Chondrocyte (in vitro differentiated cells): ENCODE data around the gene GYS1. TPM values are rescaled to one million over a fixed set of nuclear protein-coding genes. Genes with fewer than 3 reads are reported as not detected.
"Not testable (repeated sequence)": the region's sequence is repeated elsewhere in the genome, so short reads cannot be mapped to it uniquely, and the experiment has no call there.

Source experiments
- DNase-seq: peaks from one replicate; pipeline ENCODE4 v3.0.0; 2021; ENCODE audit warnings: mixed read lengths, low spot score
- H3K27ac Mint-ChIP-seq: one replicate; pipeline ENCODE4 v1.8.0; 2021; ENCODE audit warnings: mild to moderate bottlenecking, moderate library complexity, mixed read lengths; ENCODE audit not compliant: unreplicated experiment
- H3K27me3 Mint-ChIP-seq: 2 replicates; pipeline ENCODE4 v1.8.0; 2021; ENCODE audit warnings: low read depth, mixed read lengths
- H3K36me3 Mint-ChIP-seq: 2 replicates; pipeline ENCODE4 v1.8.0; 2021; ENCODE audit warnings: low read depth, mixed read lengths
- H3K4me1 Mint-ChIP-seq: 2 replicates; pipeline ENCODE4 v1.8.0; 2021; ENCODE audit warnings: low read depth, mild to moderate bottlenecking, mixed read lengths
- H3K4me3 Mint-ChIP-seq: one replicate; pipeline ENCODE4 v1.8.0; 2021; ENCODE audit warnings: mild to moderate bottlenecking, moderate library complexity, mixed read lengths; ENCODE audit not compliant: unreplicated experiment
- H3K9me3 Mint-ChIP-seq: 2 replicates; pipeline ENCODE4 v1.8.0; 2021; ENCODE audit warnings: low read depth, mixed read lengths
- CTCF ChIP-seq: fragments of 200-600 bp; sonication (generic); IDR thresholded peaks from 2 replicates; pipeline ENCODE4 v1.5.0; 2021; ENCODE audit warnings: antibody characterized with exemption, mild to moderate bottlenecking, moderate library complexity
- long read RNA-seq: library from polyadenylated mRNA; stranded (forward); transcript quantifications from one replicate; pipeline ENCODE4 v2.0.0, GENCODE V29; 2021
- total RNA-seq: library from RNA; stranded (reverse); gene quantifications from 3 replicates; pipeline ENCODE4 v1.2.1, GENCODE V29; 2021

Gene GYS1
- 43.4 to 51.1 TPM (median 49.1 TPM) in 3 replicates for total RNA-seq
- long read RNA-seq, transcript GYS1-202 (16 exons, 3,574 nt): major isoform, 31 of 38 reads
- long read RNA-seq, partial matches to known transcripts: 6 of 38 reads
- long read RNA-seq, other reads (novel, unspliced or antisense): 1 of 38 reads

- Mint-ChIP-seq H3K9me3 (no peaks in the 10 kb centered on the region), H3K4me3 (peak within 1 kb of the TSS; percentile 98), H3K36me3 (peaks cover 9% of the 10 kb centered on the region), H3K27ac (peak within 1 kb of the TSS; percentile 93), H3K27me3 (no peaks in the 10 kb centered on the region), H3K4me1 (peaks cover 43% of the 10 kb centered on the region)
- DNase-seq: peak; percentile 100
- TF ChIP-seq CTCF: peak; percentile 96
These were observed at the start of gene GYS1, which contains the start of gene RUVBL2 for GRCh38 chr19:48993175-48994034. GYS1 (minus strand) TSS chr19:48993309; CDS start chr19:48993112, 197 bp downstream. RUVBL2 (plus strand) TSS chr19:48993887; CDS start chr19:48993912, 25 bp downstream.

- H3K36me3 Mint-ChIP-seq, DNase-seq, H3K9me3 Mint-ChIP-seq, H3K27ac Mint-ChIP-seq, H3K27me3 Mint-ChIP-seq, H3K4me3 Mint-ChIP-seq: not testable (repeated sequence)
- H3K4me1 Mint-ChIP-seq: peaks cover 19% of the 10 kb centered on the region
These were observed 49.6 kb upstream of the GYS1 start for GRCh38 chr19:49042666-49043065.

DNA sequence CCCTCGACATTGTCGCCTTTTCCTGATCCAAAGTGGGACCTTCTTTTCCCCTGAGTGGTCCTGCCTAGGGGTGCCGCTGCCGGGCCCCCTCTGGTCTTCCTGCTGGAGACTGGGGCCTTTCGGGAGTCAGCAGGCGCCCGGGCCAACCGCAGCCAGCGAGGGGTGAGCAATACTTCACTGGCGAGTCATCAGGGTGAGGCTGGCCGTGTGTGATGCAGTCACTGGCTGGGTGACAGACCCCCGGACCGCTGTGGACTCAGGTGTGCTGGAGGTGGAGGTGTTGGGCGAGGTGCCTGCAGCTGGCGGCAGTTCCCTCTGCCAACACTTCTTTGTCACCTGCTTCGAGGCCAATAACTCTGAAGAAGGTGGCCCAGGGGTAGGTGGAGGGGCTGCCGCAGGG, 49.1 kb upstream of the GYS1 start:
- H3K27ac Mint-ChIP-seq: no peak overlapping the region
- no peaks in the 10 kb centered on the region for H3K27me3 Mint-ChIP-seq
- no peaks in the 10 kb centered on the region for H3K36me3 Mint-ChIP-seq
- no peaks in the 10 kb centered on the region for H3K9me3 Mint-ChIP-seq
- TF ChIP-seq CTCF: no peak
- no peak overlapping the region for H3K4me3 Mint-ChIP-seq
- no peak for DNase-seq
- peaks cover 19% of the 10 kb centered on the region for H3K4me1 Mint-ChIP-seq

DNA sequence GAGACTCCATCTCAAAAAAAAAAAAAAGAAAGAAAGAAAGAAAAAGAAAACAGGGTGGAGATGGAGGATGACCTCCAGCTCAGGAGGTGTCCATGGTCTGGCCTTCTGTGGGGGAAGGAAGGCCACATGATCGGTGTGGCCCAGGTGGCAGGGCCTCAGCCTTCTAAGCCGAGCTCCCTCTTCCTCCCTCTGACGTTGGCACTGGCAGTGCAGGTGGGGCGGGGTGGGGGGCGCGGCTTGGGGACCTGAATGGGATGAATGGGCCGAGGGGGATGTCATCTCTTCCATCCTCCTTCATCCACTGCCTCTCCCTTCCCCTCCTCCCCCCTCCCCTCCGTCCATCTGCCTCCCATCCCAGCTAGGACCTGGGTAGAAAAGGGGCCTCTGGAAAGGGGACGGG, 46.6 kb upstream of the GYS1 start:
- H3K9me3 Mint-ChIP-seq, H3K27ac Mint-ChIP-seq, H3K27me3 Mint-ChIP-seq, H3K4me3 Mint-ChIP-seq, DNase-seq, H3K36me3 Mint-ChIP-seq: not testable (repeated sequence)
- peaks cover 19% of the 10 kb centered on the region for H3K4me1 Mint-ChIP-seq

GRCh38 chr19:49038557-49039276, 45.6 kb upstream of the GYS1 start:
- H3K27ac Mint-ChIP-seq: peak overlapping the region; percentile 86
- H3K9me3 Mint-ChIP-seq, H3K36me3 Mint-ChIP-seq, DNase-seq, H3K27me3 Mint-ChIP-seq, H3K4me3 Mint-ChIP-seq: not testable (repeated sequence)
- H3K4me1 Mint-ChIP-seq: peaks cover 19% of the 10 kb centered on the region

DNA sequence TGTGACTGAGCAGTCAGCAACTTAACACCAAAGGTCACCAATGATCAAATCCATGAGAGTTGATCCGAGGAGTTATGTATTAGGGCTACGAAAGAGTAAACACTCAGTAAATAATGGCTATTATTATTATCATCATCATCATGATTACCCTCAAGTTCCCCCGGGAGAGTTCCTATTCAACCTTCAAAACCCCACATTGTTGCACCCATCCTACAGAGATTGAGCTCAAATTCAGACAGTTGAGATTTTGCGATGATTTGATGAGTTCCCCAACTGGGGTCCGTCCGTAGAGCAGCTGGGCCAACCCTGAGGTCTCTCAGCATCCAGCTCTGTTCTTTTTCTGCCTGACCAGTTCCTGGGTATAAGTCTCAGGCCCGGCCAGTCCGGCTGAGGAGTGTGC, 45.0 kb upstream of the GYS1 start:
- H3K27ac Mint-ChIP-seq, H3K27me3 Mint-ChIP-seq, H3K4me3 Mint-ChIP-seq, DNase-seq, H3K36me3 Mint-ChIP-seq, H3K9me3 Mint-ChIP-seq: not testable (repeated sequence)
- H3K4me1 Mint-ChIP-seq: peaks cover 19% of the 10 kb centered on the region

DNA sequence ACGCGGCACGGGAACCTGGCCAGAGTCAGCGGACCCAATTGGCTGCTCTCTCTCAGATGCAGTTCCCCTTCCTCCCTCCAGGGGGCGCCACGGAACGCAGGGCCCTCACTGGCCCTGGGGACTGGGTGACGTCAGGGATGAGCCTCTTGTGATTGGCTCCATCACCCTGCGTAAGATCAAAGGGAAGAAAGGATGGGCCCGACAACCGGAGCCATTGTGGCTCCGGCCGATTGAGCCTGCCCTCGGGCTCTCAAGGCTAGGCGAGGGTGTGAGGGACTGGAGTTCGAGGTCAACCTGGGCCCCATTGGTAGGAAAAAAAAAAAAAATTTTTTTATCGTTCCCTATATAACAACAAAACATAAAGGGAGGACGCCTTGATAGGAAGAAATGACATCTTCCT, 43.7 kb upstream of the GYS1 start, which contains the start of gene CGB1:
Gene CGB1, minus strand, starts transcription at position 81 of the 400 bp plus-strand sequence. CDS start 184 bp downstream, outside the sequence.
- DNase-seq, H3K9me3 Mint-ChIP-seq, H3K27me3 Mint-ChIP-seq, H3K4me3 Mint-ChIP-seq, H3K36me3 Mint-ChIP-seq, H3K27ac Mint-ChIP-seq: not testable (repeated sequence)
- H3K4me1 Mint-ChIP-seq: peaks cover 13% of the 10 kb centered on the region
- peak; percentile 66 for TF ChIP-seq CTCF
